Gastrocnemius medialis (tissue), 4 donors: Measurements from ENCODE around the gene TEX11. TPM values are rescaled to one million over a fixed set of nuclear protein-coding genes. Genes with fewer than 3 reads are reported as not detected.

ENCODE experiments used
- ATAC-seq, 2 donors: fragments of 150-250 bp; one replicate each; pipeline ENCODE4 v1.9.1; 2016
- DNase-seq, 2 donors: peaks; one replicate each; pipeline ENCODE4 v3.0.0-alpha.2; 2019
- H3K27ac ChIP-seq, 4 donors: fragments of 200-600 bp; sonication (generic); 1 replicate in 1 of 4; 2 replicates in 3 of 4; pipeline ENCODE4 v1.5.1; 2016 to 2018; ENCODE audit warnings: mild to moderate bottlenecking in 2 of 4, moderate library complexity in 1 of 4
- H3K27me3 ChIP-seq, 3 donors: fragments of 200-600 bp; sonication (generic) in 2 of 3; 1 replicate in 1 of 3; 2 replicates in 2 of 3; pipeline versions ENCODE4 v1.5.1 to v1.6.0; 2016 to 2019; ENCODE audit warnings: mild to moderate bottlenecking in 1 of 3, moderate library complexity in 1 of 3
- H3K36me3 ChIP-seq, 2 donors: fragments of 200-600 bp; sonication (generic) in 1 of 2; one replicate each; pipeline ENCODE4 v1.5.1; 2017 to 2018
- H3K4me1 ChIP-seq, 2 donors: fragments of 200-600 bp; sonication (generic) in 1 of 2; one replicate each; pipeline ENCODE4 v1.5.1; 2016 to 2017; ENCODE audit warnings: mild to moderate bottlenecking in 2 of 2
- H3K4me3 ChIP-seq, 4 donors: fragments of 200-600 bp; sonication (generic) in 3 of 4; 1 replicate in 1 of 4; 2 replicates in 3 of 4; pipeline ENCODE4 v1.5.1; 2016 to 2019; ENCODE audit warnings: mild to moderate bottlenecking in 2 of 4
- H3K9me3 ChIP-seq, 3 donors: fragments of 200-600 bp; sonication (generic) in 2 of 3; 1 replicate in 1 of 3; 2 replicates in 2 of 3; pipeline ENCODE4 v1.5.1; 2016 to 2019
- POLR2A ChIP-seq, 2 donors: fragments of 450-650 bp; IDR thresholded peaks; one replicate each; pipeline ENCODE4 v1.6.1; 2017; ENCODE audit warnings: antibody characterized with exemption in 2 of 2, mild to moderate bottlenecking in 2 of 2, moderate library complexity in 2 of 2
- in situ Hi-C, 4 donors: fragments of 200-750 bp; cut with MboI; loops; one replicate each; pipeline versions ENCODE4 v1.15.0 to v1.8.0; 2017; ENCODE audit warnings: low sequenced_read_pairs in 4 of 4
- intact Hi-C: fragments of 100-400 bp; cut with DNase I; formaldehyde crosslinking; loops from one replicate; pipeline ENCODE4 v1.15.1; 2023; ENCODE audit warnings: low total_unique reads
- total RNA-seq, 4 donors: library from RNA; depleted of rRNA; stranded (reverse); fragments of >200 nt; gene quantifications; one replicate each; pipeline versions ENCODE4 v1.1.0 to v1.2.3, GENCODE V29; 2016
- TF ChIP-seq, protein P1 (sequence below), 5 experiments: fragments of 450-650 bp in 3 of 5; fragments of 200-600 bp in 2 of 5; sonication (generic) in 2 of 5; IDR thresholded peaks in 4 of 5; conservative IDR thresholded peaks in 1 of 5; 1 replicate in 4 of 5; 2 replicates in 1 of 5; pipeline ENCODE4 v1.5.1; 2016 to 2019; ENCODE audit warnings: antibody characterized with exemption in 5 of 5, mild to moderate bottlenecking in 3 of 5, moderate library complexity in 3 of 5

TEX11 gene
- total RNA-seq, 4 donors from 2014 or later, result not detected

DNA sequence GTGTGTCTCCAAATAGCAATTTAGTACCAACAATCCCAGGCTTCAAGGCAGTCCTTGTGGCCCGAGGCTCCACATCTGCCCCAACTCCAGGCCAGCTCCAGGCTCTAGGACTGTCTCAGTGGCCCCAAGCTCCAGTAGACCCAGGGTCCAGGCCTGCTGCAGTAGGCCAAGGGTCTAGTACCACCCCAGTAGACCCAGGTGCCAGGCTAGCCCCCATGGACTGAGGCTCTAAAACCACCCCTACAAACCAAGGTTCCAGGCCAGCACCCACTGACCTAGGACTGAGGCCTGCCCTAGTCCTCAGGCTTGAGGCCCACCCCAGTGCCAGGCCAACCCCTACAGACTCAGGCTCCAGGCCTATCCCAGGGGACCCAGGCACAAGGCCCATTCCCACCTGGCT lies 272.3 kb downstream of the TEX11 start:
- no peak overlapping the region for H3K27ac ChIP-seq
- TF ChIP-seq, protein P1, sequence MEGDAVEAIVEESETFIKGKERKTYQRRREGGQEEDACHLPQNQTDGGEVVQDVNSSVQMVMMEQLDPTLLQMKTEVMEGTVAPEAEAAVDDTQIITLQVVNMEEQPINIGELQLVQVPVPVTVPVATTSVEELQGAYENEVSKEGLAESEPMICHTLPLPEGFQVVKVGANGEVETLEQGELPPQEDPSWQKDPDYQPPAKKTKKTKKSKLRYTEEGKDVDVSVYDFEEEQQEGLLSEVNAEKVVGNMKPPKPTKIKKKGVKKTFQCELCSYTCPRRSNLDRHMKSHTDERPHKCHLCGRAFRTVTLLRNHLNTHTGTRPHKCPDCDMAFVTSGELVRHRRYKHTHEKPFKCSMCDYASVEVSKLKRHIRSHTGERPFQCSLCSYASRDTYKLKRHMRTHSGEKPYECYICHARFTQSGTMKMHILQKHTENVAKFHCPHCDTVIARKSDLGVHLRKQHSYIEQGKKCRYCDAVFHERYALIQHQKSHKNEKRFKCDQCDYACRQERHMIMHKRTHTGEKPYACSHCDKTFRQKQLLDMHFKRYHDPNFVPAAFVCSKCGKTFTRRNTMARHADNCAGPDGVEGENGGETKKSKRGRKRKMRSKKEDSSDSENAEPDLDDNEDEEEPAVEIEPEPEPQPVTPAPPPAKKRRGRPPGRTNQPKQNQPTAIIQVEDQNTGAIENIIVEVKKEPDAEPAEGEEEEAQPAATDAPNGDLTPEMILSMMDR (IDR thresholded peaks at IDR 0.05 in 4 of 5, conservative IDR thresholded peaks at IDR 0.05 in 1 of 5), result no peak
- TF ChIP-seq POLR2A (IDR thresholded peaks at IDR 0.05), result no peak
- intact Hi-C loops, result no loop called here
- H3K9me3 ChIP-seq, result no peaks in the 10 kb centered on the region
- no peak overlapping the region for H3K4me3 ChIP-seq
- no peaks in the 10 kb centered on the region for H3K4me1 ChIP-seq
- H3K27me3 ChIP-seq, result no peaks in the 10 kb centered on the region
- DNase-seq, result no peak
- in situ Hi-C loops, result no loop called here
- no peak for ATAC-seq
- no peaks in the 10 kb centered on the region for H3K36me3 ChIP-seq

DNA sequence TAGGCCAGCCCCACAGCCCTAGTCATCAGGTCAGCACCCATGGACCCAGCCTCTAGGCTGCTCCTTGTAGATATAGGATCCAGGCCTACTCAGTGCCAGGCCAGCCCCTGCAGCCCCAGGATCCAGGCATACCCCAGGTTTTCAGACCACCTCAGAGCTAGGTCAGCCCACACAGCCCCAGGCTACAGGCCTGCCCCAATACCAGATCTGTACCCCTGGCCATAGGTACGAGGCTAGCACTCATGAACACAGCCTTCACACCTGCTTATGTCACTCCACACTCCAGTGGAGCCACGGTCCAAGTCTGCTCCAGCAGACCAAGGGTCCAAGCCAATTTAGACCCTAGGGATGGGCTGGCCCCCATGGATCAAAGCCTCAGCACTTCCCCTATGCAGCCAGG lies 272.8 kb downstream of the TEX11 start:
- no peaks in the 10 kb centered on the region for H3K9me3 ChIP-seq
- in situ Hi-C loops (no loop called here), intact Hi-C loops (no loop called here)
- H3K27ac ChIP-seq, result no peak overlapping the region
- no peak for ATAC-seq
- no peaks in the 10 kb centered on the region for H3K36me3 ChIP-seq
- H3K27me3 ChIP-seq, result no peaks in the 10 kb centered on the region
- no peaks in the 10 kb centered on the region for H3K4me1 ChIP-seq
- H3K4me3 ChIP-seq, result no peak overlapping the region
- DNase-seq, result no peak
- TF ChIP-seq, protein P1 (IDR thresholded peaks at IDR 0.05 in 4 of 5, conservative IDR thresholded peaks at IDR 0.05 in 1 of 5), result no peak
- no peak for TF ChIP-seq POLR2A (IDR thresholded peaks at IDR 0.05)

DNA sequence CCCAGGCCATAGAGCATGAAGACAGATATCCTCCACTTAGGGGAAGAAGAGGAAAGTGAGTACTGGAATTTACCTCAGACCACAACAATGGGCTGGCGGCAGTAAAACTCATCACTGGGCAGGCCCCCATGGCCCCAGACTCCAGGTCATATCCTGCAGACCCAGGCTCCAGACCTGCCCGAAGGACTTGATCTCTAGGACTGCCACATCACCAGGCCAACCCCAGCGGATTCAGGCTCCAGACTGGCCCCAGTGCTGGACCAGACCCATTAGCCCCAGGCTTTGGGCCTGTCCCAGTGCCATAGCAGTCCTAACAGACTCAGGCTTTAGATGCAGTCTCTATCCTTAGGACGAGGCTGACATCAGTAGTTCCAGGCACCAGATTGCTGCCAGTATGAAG lies 273.3 kb downstream of the TEX11 start:
- in situ Hi-C loops, result no loop called here
- DNase-seq, result no peak
- no peak for ATAC-seq
- Histone ChIP-seq H3K4me3 (no peak overlapping the region), H3K36me3 (no peaks in the 10 kb centered on the region), H3K9me3 (no peaks in the 10 kb centered on the region), H3K27ac (no peak overlapping the region), H3K27me3 (no peaks in the 10 kb centered on the region), H3K4me1 (no peaks in the 10 kb centered on the region)
- TF ChIP-seq, protein P1 (IDR thresholded peaks at IDR 0.05 in 4 of 5, conservative IDR thresholded peaks at IDR 0.05 in 1 of 5), result no peak
- no peak for TF ChIP-seq POLR2A (IDR thresholded peaks at IDR 0.05)
- intact Hi-C loops, result no loop called here

DNA sequence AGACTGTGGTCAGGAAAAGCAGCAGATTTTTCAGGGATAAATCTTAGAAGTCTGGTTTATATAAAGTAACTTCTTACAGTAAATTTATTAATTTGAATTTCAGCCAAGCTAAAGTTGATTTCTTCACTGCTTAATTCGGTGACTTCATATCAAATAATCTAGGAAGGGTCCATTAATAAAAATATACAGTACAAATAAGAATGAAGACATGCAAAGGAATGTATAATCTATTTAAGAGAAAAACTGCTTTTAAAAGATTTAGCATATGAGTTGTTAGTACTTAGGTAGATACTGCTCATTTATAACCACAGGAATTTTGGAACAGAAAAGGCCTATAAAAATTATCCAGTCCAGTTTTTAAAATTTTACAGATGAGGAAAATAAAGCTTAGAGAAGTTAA lies 286.8 kb downstream of the TEX11 start:
- Histone ChIP-seq H3K27ac (no peak overlapping the region), H3K36me3 (no peaks in the 10 kb centered on the region), H3K4me1 (no peaks in the 10 kb centered on the region), H3K9me3 (no peaks in the 10 kb centered on the region), H3K27me3 (no peaks in the 10 kb centered on the region), H3K4me3 (no peak overlapping the region)
- ATAC-seq (no peak), DNase-seq (no peak)
- TF ChIP-seq POLR2A (IDR thresholded peaks at IDR 0.05), result no peak
- TF ChIP-seq, protein P1 (IDR thresholded peaks at IDR 0.05 in 4 of 5, conservative IDR thresholded peaks at IDR 0.05 in 1 of 5), result no peak
- in situ Hi-C loops, result no loop called here
- intact Hi-C loops, result no loop called here

DNA sequence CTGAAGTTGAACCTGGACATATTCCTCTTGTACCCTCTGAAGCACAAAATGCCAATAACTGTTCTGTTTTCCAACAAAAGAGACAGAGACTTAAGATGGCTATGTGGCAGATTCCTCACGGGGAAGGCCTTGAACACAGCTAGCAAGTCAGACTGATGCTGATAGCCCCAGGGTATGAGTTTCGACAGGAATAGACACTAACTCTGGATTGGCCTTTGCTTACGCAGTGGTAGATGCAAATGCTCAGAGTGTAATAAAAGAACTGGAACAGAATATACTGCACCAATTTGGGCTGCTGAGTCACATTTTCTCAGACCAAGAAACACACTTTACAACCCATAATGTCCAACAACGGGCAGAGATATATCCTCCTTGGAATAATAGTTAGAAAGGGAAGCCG lies 290.0 kb downstream of the TEX11 start:
- DNase-seq, result no peak
- no peaks in the 10 kb centered on the region for H3K9me3 ChIP-seq
- in situ Hi-C loops, result no loop called here
- ATAC-seq, result no peak
- no peaks in the 10 kb centered on the region for H3K36me3 ChIP-seq
- H3K27ac ChIP-seq, result no peak overlapping the region
- H3K27me3 ChIP-seq, result peaks cover 0 to 6% (median 0%) of the 10 kb centered on the region in 3 donors
- H3K4me3 ChIP-seq, result no peak overlapping the region
- intact Hi-C loops, result no loop called here
- TF ChIP-seq POLR2A (IDR thresholded peaks at IDR 0.05), result no peak
- TF ChIP-seq, protein P1 (IDR thresholded peaks at IDR 0.05 in 4 of 5, conservative IDR thresholded peaks at IDR 0.05 in 1 of 5), result no peak
- no peaks in the 10 kb centered on the region for H3K4me1 ChIP-seq
